ENCODE measurements around the gene UTP25. TPM values are rescaled to one million over a fixed set of nuclear protein-coding genes. Genes with fewer than 3 reads are reported as not detected.

The UTP25 gene
- total and polyA plus RNA-seq, 2 of the 4 experiments (the other 2 are of a cell fraction), result 7.1 to 17.4 TPM

DNA sequence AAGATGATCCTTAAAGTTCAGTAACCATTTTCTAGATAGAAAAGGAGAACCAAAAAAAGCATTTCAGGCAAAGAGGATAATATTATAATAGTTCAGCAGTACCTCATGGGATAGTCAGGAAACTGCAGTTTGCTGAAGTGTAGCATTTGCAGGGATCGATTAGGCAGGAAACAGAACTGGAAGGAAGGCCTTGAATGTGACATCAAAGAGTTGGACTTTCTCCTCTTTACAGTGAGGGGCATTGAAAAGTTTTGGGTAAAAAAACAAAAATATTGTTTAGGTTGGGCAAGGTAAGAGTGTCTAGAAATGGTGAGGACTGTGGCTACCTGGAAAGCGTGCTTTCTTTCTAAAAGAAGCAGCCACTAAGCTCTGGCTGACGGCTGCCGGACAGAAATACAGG is 13.9 kb upstream of the UTP25 start:
- no peaks in the 10 kb centered on the region for H3K4me1 ChIP-seq (ENCODE audit: control insufficient read depth, insufficient read depth, low read length)
- CTCF ChIA-PET, result interaction anchor here (1.5 kb wide), 1 partner anchor 9 kb away, joined by 7 read pairs; no protein-coding TSS in a partner anchor
- no peaks in the 10 kb centered on the region for H3K27me3 ChIP-seq (ENCODE audit: control insufficient read depth, insufficient read depth, low read length)
- H4K5ac ChIP-seq (ENCODE audit: low read depth, low read length), result no peak overlapping the region
- no peak overlapping the region for H3K9ac ChIP-seq (ENCODE audit: low read depth, low read length)
- H3K14ac ChIP-seq (replicated peaks; ENCODE audit: low read depth, low read length), result no peak overlapping the region
- no peak overlapping the region for H3K4ac ChIP-seq (ENCODE audit: low read depth, low read length)
- H2AK9ac ChIP-seq (replicated peaks; ENCODE audit: low read depth, low read length, poor library complexity), result no peak overlapping the region
- no peak overlapping the region for H3K4me3 ChIP-seq (ENCODE audit: insufficient read depth, low read depth, low read length)
- TF ChIP-seq, protein P1, sequence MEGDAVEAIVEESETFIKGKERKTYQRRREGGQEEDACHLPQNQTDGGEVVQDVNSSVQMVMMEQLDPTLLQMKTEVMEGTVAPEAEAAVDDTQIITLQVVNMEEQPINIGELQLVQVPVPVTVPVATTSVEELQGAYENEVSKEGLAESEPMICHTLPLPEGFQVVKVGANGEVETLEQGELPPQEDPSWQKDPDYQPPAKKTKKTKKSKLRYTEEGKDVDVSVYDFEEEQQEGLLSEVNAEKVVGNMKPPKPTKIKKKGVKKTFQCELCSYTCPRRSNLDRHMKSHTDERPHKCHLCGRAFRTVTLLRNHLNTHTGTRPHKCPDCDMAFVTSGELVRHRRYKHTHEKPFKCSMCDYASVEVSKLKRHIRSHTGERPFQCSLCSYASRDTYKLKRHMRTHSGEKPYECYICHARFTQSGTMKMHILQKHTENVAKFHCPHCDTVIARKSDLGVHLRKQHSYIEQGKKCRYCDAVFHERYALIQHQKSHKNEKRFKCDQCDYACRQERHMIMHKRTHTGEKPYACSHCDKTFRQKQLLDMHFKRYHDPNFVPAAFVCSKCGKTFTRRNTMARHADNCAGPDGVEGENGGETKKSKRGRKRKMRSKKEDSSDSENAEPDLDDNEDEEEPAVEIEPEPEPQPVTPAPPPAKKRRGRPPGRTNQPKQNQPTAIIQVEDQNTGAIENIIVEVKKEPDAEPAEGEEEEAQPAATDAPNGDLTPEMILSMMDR (conservative IDR thresholded peaks at IDR 0.05; ENCODE audit: low read depth, low read length), result no peak
- TF ChIP-seq MAZ (IDR thresholded peaks at IDR 0.05; ENCODE audit: borderline replicate concordance, low read depth, low read length), result no peak
- no peak for TF ChIP-seq POLR2A (IDR thresholded peaks at IDR 0.05; ENCODE audit: low read depth, low read length)
- TF ChIP-seq FOS (IDR thresholded peaks at IDR 0.05; ENCODE audit: low read depth, low read length), result no peak
- no peak for TF ChIP-seq RAD21 (IDR thresholded peaks at IDR 0.05; ENCODE audit: low read length)
- TF ChIP-seq, protein P2, sequence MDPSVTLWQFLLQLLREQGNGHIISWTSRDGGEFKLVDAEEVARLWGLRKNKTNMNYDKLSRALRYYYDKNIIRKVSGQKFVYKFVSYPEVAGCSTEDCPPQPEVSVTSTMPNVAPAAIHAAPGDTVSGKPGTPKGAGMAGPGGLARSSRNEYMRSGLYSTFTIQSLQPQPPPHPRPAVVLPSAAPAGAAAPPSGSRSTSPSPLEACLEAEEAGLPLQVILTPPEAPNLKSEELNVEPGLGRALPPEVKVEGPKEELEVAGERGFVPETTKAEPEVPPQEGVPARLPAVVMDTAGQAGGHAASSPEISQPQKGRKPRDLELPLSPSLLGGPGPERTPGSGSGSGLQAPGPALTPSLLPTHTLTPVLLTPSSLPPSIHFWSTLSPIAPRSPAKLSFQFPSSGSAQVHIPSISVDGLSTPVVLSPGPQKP (IDR thresholded peaks at IDR 0.05; ENCODE audit: borderline replicate concordance, low read depth, low read length), result no peak
- TF ChIP-seq CEBPB (IDR thresholded peaks at IDR 0.05; ENCODE audit: low read depth, low read length), result no peak
- no peak for TF ChIP-seq BHLHE40 (IDR thresholded peaks at IDR 0.05; ENCODE audit: low read depth, low read length)
- TF ChIP-seq, protein P3, sequence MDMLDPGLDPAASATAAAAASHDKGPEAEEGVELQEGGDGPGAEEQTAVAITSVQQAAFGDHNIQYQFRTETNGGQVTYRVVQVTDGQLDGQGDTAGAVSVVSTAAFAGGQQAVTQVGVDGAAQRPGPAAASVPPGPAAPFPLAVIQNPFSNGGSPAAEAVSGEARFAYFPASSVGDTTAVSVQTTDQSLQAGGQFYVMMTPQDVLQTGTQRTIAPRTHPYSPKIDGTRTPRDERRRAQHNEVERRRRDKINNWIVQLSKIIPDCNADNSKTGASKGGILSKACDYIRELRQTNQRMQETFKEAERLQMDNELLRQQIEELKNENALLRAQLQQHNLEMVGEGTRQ (IDR thresholded peaks at IDR 0.05; ENCODE audit: low read depth, low read length), result no peak
- TF ChIP-seq RFX5 (IDR thresholded peaks at IDR 0.05; ENCODE audit: low read depth, low read length), result no peak
- TF ChIP-seq RCOR1 (IDR thresholded peaks at IDR 0.05; ENCODE audit: insufficient replicate concordance, low read length), result no peak
- H3K4me2 ChIP-seq (ENCODE audit: low read depth, low read length), result no peak overlapping the region
- dilution Hi-C loops (cut with HindIII; ENCODE audit: low sequenced_read_pairs, unreplicated experiment), result loop anchor here (25.0 kb wide), 1 partner anchor 173 kb away; no protein-coding TSS in a partner anchor
- no peak overlapping the region for H3K18ac ChIP-seq (ENCODE audit: low read depth, low read length)
- H3K9me3 ChIP-seq (ENCODE audit: control insufficient read depth, insufficient read depth, low read length), result no peaks in the 10 kb centered on the region
- no peak overlapping the region for H2BK120ac ChIP-seq (ENCODE audit: low read depth, low read length)
- H2BK15ac ChIP-seq (ENCODE audit: low read depth, low read length), result no peak overlapping the region
- no peak overlapping the region for H2AK5ac ChIP-seq (ENCODE audit: low read depth, low read length)
- H3K9me1 ChIP-seq (ENCODE audit: insufficient read depth, low read length), result no peaks in the 10 kb centered on the region
- H3K36me3 ChIP-seq (ENCODE audit: control insufficient read depth, insufficient read depth, low read length), result no peaks in the 10 kb centered on the region
- H3K56ac ChIP-seq (ENCODE audit: extremely low read depth, insufficient read depth, low read length), result no peak overlapping the region
- ATAC-seq (ENCODE audit: low read depth) (no peak), DNase-seq (no peak)
- no peak overlapping the region for H4K8ac ChIP-seq (ENCODE audit: low read depth in 2 of 2, low read length in 2 of 2)
- H2AFZ ChIP-seq (replicated peaks; ENCODE audit: low read length, poor library complexity), result no peak overlapping the region
- no peaks in the 10 kb centered on the region for H4K20me1 ChIP-seq (ENCODE audit: insufficient read depth, low read length)
- H3K27ac ChIP-seq (ENCODE audit: insufficient read depth, low read length), result no peak overlapping the region
- BruUV-seq (replicated peaks), result no TSS peak
- H2BK5ac ChIP-seq (ENCODE audit: low read depth, low read length, poor library complexity, severe bottlenecking), result no peak overlapping the region
- H4K91ac ChIP-seq (ENCODE audit: insufficient read depth, low read depth, low read length), result no peak overlapping the region
- no peak overlapping the region for H3K23ac ChIP-seq (ENCODE audit: low read depth, low read length)
- POLR2A ChIA-PET (ENCODE audit: unreplicated experiment), result no interaction called here
- in situ Hi-C loops (cut with MboI; ENCODE audit: low sequenced_read_pairs), result no loop called here
- H3K79me1 ChIP-seq (ENCODE audit: low read depth in 1 of 2, low read length in 2 of 2), result no peaks in the 10 kb centered on the region
- H2BK20ac ChIP-seq (ENCODE audit: low read depth, low read length), result no peak overlapping the region
- intact Hi-C loops (cut with micrococcal nuclease), result no loop called here
- 71% methylated on average over 1 of the region's 4 CpGs; no CpG with 5 or more reads in 1 of the 2 experiments for WGBS, 2 experiments (ENCODE audit: extremely low coverage in 2 of 2, insufficient read length in 1 of 2)
